COLO668 (cell line): ENCODE results near the gene SLC7A4.

Experiments
- DNase-seq: peaks from one replicate; lab custom pipeline; 2025; ENCODE audit not compliant: unreplicated experiment; lab: John Stamatoyannopoulos, UW

SLC7A4 gene

DNA sequence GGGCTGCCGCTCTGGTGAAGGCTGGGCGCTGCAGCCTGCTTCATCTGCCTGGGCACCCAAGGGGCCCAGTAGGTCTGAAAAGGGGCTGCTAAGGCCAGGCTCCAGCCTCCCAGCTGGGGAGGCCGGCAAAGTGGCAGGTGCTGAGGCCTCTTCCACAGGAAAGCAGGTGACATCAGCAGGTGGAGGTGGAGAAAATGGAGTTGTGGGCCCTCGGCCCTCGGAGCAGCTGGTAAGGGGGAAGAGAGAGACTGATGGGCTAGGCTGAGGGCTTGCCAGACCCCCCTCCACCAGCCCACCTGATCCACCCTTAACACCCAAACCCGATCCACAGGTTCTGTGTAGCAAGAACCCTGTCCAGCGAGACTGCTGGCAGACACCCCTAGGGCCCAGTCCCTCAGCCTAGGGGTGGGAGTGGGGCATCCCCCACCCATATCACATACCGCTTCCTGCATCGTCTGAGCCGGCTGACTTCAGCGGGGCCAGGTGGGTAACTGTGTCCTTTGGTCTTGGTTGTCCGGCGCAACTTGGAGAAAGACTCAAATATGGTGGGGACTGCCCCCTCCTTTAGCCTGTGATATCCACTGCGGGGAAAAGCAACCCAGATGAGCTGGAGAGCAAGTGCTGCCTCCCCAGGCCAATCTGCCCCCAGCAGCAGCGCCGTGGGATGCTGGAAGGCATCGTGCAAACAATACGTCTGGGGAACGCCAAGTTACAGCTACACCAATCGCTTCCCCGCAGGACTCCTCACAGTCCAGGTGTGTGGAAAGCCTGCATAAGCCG is 32.0 kb downstream of the SLC7A4 start:
- DNase-seq: peak; percentile 80

GRCh38 chr22:20999350-21000206 is 32.8 kb downstream of the SLC7A4 start:
- peak; percentile 80 for DNase-seq

- DNase-seq: peak; percentile 54
Measured at GRCh38 chr22:20998411-20999336, 33.7 kb downstream of the SLC7A4 start.

GRCh38 chr22:20997536-20998257 is 34.7 kb downstream of the SLC7A4 start:
- DNase-seq: no peak

- no peak for DNase-seq
Measured at GRCh38 chr22:20996598-20997535, 35.5 kb downstream of the SLC7A4 start.

GRCh38 chr22:20996031-20996410 is 36.3 kb downstream of the SLC7A4 start:
- DNase-seq: no peak

- no peak for DNase-seq
Measured at GRCh38 chr22:20995329-20996030, 36.9 kb downstream of the SLC7A4 start.

DNA sequence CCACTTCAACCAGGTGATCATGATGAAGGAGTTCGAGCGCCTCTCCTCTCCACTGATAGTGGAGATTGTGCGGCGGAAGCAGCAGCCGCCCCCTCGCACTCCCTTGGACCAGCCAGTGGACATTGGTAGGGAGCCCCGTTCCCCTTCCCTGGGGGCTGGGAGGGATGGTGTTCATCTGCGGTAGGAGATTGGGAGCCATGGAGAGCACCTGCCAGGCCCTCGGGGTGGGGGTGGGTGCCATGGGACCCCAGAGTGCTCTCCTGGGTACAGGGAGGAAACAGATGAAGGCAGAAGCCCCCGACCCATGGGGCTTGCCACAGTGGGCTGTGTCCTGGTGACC is 37.5 kb downstream of the SLC7A4 start:
- DNase-seq: no peak

DNA sequence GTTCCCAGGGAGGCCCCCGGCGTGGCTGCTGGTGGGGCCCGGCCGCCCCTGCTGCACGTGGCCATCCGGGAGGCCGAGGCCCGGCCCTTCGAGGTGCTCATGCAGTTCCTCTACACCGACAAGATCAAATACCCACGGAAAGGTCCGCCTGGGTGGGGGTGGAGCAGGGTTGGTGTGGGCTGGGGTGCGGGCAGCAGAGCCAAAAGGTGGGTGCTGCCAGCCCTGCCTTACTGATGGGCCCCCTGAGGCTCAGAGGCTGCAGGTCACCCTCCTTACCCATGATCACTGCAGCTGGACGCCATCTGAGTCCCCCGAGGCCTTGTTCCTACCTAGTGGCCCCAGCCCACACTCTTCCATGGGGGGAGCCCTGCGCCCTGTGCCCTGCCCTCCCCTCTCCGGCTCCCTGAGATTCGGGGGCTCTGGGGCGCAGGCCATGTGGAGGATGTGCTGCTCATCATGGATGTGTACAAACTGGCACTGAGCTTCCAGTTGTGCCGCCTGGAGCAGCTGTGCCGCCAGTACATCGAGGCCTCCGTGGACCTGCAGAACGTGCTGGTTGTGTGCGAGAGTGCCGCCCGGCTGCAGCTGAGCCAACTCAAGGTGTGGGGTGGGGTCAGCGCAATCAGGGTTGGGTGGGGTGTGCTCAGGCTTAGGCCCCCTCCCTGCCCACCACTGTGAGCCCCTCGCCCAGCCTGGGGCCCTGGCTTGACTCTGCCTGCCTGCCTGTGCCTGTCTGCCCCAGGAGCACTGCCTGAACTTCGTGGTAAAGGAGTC is 38.0 kb downstream of the SLC7A4 start:
- no peak for DNase-seq

DNA sequence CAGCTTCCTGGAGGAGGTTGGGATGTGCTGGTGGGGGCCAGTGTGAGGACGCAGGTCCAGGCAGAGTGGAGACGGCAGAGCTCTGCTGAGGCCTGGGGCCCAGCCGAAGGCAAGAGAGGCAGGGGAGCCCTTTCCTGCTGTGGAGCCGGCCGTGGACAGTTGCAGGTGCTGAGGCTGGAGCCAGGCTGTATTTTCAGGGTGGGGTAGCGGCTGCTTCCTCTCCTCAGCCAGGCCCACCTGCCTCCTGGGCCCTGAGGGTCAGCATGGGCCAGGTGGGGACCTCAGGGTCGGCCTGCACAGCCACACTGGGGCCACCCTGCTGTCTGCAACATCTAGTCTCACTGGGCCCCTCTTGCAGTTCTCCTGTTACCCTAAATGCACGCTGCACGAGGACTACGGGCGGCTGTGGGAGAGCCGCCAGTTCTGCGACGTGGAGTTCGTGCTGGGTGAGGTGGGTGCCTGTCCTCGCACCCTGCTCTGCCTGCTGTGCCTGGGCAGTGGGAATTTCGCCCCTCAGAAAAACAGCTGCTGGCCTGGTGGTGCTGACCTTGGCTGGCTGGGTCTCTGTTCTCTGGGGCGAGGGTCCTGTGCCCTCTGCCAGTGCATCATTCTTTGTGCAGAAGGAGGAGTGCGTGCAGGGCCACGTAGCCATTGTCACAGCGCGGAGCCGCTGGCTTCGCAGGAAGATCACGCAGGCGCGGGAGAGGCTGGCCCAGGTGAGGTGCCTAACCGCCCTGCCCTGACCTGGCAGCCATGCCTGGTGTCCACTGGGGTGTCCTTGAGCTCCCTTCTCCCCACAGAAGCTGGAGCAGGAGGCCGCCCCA is 38.8 kb downstream of the SLC7A4 start:
- DNase-seq: no peak

DNA sequence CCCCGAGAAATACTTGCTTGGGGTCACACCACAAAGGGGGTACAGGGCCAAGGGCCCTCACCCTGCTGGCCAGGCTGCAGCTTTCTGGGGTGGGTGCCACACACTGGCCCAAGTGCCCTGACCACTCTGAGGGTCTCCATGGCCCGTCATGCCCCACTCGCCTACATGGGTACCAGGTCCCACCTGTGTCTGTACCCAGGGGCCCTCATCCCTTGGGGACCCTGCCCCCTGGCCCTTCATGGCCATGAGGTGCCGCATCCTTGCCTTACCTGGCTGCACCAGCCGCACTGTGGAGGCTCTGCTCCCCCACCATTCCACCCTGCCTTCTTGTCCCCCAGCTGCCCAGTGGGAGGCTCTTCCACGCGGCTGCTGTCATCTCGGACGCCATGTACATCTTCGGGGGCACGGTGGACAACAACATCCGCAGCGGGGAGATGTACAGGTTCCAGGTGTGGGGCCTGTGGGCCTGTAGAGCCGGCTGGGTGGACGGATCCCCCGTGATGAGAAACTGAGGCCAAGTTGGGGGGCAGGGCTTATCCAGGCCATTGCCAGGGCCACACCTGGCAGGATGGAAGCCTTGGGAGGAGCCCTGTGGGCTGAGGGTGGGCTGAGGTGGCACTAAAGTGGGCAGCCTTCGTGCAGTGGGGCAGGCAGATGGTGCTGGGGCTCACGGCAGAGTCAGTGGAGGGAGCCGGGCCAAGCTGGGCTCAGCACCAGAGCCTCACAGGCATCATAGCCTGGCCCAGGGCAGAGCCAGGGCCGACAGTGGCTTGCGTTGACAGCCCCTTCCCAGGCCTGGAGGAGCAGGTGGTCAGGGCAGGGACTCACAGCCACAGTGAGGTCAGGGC is 39.7 kb downstream of the SLC7A4 start:
- DNase-seq: no peak

DNA sequence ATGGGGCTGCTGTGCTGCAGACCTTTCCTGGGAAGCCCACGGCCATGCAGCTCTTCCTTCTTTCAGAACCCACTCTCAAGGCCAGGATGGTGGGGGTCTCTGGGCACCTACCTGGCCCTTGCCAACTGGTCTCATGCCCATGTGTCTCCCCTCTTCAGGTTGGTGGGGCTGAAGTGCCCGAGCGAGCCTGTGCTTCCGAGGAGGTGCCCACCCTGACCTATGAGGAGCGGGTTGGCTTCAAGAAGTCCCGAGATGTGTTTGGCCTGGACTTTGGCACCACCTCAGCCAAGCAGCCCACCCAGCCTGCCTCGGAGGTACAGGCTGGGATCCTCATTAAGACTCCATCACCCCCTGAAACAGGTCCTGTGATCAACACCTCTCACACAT is 40.3 kb downstream of the SLC7A4 start:
- DNase-seq: no peak

DNA sequence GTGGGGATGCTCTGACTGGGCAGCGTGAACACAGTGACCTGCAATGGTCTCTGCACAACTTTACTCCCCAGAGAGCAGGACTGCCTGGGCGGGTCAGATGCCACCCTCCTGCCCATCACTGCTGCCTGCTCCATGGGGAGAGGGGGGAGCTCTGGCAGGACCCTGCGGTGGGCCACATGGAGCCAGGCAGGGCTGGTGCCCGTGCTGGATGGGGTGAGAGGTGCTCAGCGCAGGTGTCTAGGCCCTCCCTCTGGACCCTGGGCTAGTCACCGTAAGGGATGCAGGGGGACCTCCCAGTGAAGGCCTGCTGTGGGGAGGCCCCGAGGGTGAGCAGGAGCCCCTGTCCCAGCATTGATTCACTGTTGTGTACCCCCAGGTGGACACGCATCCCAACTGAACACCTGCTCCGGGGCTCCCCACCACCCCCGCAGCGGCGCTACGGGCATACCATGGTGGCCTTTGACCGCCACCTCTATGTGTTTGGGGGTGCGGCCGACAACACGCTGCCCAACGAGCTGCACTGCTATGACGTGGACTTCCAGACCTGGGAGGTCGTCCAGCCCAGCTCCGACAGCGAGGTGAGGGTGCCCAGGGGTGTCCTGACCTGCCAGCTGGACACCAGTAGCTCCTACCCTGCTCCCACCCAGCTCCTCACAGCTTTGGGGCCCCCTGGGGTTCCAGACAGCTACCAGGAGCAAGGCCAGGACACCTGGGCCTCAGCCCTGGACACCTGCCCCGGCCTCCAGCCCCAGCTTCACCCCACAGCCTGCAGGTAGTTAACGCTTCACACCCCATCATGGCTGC is 40.9 kb downstream of the SLC7A4 start:
- no peak for DNase-seq

DNA sequence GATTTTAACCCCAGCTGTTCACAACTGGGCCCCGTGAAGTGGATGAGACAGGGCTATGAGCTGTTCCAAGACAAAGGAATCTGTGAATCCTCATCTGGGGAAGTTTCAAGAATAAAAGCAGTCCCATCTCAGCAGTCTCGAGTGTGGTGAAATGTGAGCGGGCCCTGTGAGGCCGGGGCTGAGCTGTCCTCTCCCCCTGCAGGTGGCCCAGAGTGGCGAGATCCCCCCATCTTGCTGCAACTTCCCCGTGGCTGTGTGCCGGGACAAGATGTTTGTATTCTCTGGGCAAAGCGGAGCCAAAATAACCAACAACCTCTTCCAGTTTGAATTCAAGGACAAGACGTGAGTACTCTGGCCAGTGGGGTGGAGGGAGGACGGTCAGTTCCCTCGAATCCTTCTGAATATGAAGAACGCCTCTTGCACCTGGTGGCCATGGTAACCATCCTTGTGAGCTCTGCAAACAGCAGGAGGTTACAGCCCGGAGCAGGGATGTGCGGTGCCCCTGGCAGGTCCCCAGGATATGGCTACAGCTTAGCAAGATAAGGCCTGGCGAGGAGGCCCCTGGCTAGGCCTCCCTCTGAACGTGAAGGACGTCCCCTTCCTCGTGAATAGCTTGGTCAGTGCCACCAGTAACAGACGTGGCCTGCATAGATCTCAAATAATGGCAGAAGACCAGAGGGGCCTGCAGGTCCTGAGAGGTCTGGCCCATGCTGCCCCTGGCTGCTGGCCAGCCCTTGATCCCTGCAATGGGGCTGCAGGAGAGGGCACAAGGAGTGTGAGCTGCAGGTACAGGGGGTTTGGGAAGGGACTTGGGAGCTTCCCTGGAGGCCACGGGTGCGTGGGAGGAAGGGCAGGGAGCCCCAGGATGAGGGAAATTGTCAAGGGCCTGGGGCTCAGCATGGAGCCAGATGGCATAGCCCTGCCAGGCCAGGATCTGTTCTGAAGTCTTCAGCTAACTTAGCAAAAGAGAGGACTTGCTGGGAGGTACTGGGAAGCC is 41.9 kb downstream of the SLC7A4 start:
- DNase-seq: no peak
